Uterus (tissue), 4 donors: ENCODE data around the gene TMEM272. TPM values are rescaled to one million over a fixed set of nuclear protein-coding genes. Genes with fewer than 3 reads are reported as not detected.
A peak's percentile ranks its signal among the peaks of the same experiment; 100 is the strongest.

Experiments
- DNase-seq, 2 donors: peaks; one replicate each; pipeline ENCODE4 v3.0.0-alpha.2; 2019 to 2020
- H3K27ac ChIP-seq, 2 donors: fragments of 200-600 bp; sonication (generic); 1 replicate in 1 of 2; 2 replicates in 1 of 2; pipeline ENCODE4 v1.5.1; 2016 to 2018
- H3K27me3 ChIP-seq, 2 donors: fragments of 200-600 bp; sonication (generic); one replicate each; pipeline ENCODE4 v1.5.1; 2018 to 2019; ENCODE audit warnings: control low read depth in 1 of 2
- H3K36me3 ChIP-seq, 2 donors: fragments of 200-600 bp; sonication (generic); one replicate each; pipeline ENCODE4 v1.5.1; 2019; ENCODE audit warnings: control low read depth in 1 of 2
- H3K4me1 ChIP-seq, 2 donors: fragments of 200-600 bp; sonication (generic); one replicate each; pipeline ENCODE4 v1.5.1; 2018 to 2019; ENCODE audit warnings: control low read depth in 1 of 2
- H3K4me3 ChIP-seq, 2 donors: fragments of 200-600 bp; sonication (generic); 1 replicate in 1 of 2; 2 replicates in 1 of 2; pipeline ENCODE4 v1.5.1; 2018 to 2019; ENCODE audit warnings: mild to moderate bottlenecking in 1 of 2
- H3K9me3 ChIP-seq, 2 donors: fragments of 200-600 bp; sonication (generic); one replicate each; pipeline ENCODE4 v1.5.1; 2019; ENCODE audit warnings: control low read depth in 1 of 2
- CTCF ChIP-seq, 4 experiments: fragments of 200-600 bp in 2 of 4; fragments of 450-650 bp in 2 of 4; sonication (generic) in 2 of 4; IDR thresholded peaks; one replicate each; pipeline ENCODE4 v1.5.1; 2016 to 2019; ENCODE audit warnings: antibody characterized with exemption in 4 of 4, mild to moderate bottlenecking in 2 of 4, moderate library complexity in 1 of 4
- POLR2A ChIP-seq, 2 donors: fragments of 450-650 bp; IDR thresholded peaks; one replicate each; pipeline ENCODE4 v1.6.1; 2016; ENCODE audit warnings: antibody characterized with exemption in 2 of 2, mild to moderate bottlenecking in 1 of 2, moderate library complexity in 1 of 2
- intact Hi-C: fragments of 100-400 bp; cut with DNase I; formaldehyde crosslinking; loops from one replicate; pipeline ENCODE4 v1.15.1; 2023; ENCODE audit warnings: low total_unique reads
- total RNA-seq, 4 donors: library from RNA; depleted of rRNA in 3 of 4; stranded (reverse); fragments of >200 nt in 3 of 4; gene quantifications; one replicate each; pipeline versions ENCODE4 v1.1.0 to v1.2.4, GENCODE V29; 2014 to 2023
- donor health status: DM: yes; HTN: yes; CAD: no.

TMEM272 gene
- total RNA-seq, 4 donors from 2014 or later = 0.14 to 0.52 TPM; not detected in 2

- no peaks in the 10 kb centered on the region for H3K27me3 ChIP-seq
- H3K9me3 ChIP-seq = no peaks in the 10 kb centered on the region
- TF ChIP-seq POLR2A (IDR thresholded peaks at IDR 0.05) (no peak), CTCF (IDR thresholded peaks at IDR 0.05) (no peak)
- H3K4me3 ChIP-seq = no peak overlapping the region
- no peaks in the 10 kb centered on the region for H3K36me3 ChIP-seq
- no peak for DNase-seq
- H3K27ac ChIP-seq = no peak overlapping the region
- H3K4me1 ChIP-seq = no peaks in the 10 kb centered on the region
- intact Hi-C loops = loop anchor here (10.0 kb wide), 1 partner anchor 307 kb away; the partner anchor contains the start of gene NEK5
Measured at GRCh38 chr13:51818276-51818675, 26.7 kb downstream of the TMEM272 start.

- H3K9me3 ChIP-seq = no peaks in the 10 kb centered on the region
- intact Hi-C loops = loop anchor here (10.0 kb wide), 1 partner anchor 307 kb away; the partner anchor contains the start of gene NEK5
- TF ChIP-seq POLR2A (IDR thresholded peaks at IDR 0.05) = no peak
- no peak for TF ChIP-seq CTCF (IDR thresholded peaks at IDR 0.05)
Measured at GRCh38 chr13:51817717-51818116, 27.3 kb downstream of the TMEM272 start.

GRCh38 chr13:51816604-51817249 lies 28.2 kb downstream of the TMEM272 start:
- H3K36me3 ChIP-seq = no peaks in the 10 kb centered on the region
- no peaks in the 10 kb centered on the region for H3K27me3 ChIP-seq
- no peaks in the 10 kb centered on the region for H3K9me3 ChIP-seq
- TF ChIP-seq CTCF (IDR thresholded peaks at IDR 0.05) (no peak), POLR2A (IDR thresholded peaks at IDR 0.05) (no peak)
- intact Hi-C loops = loop anchor here (10.0 kb wide), 1 partner anchor 308 kb away; the partner anchor contains the start of gene NEK5
- DNase-seq = no peak
- no peak overlapping the region for H3K27ac ChIP-seq
- H3K4me1 ChIP-seq = no peaks in the 10 kb centered on the region
- no peak overlapping the region for H3K4me3 ChIP-seq

More at GRCh38 chr13:51817717-51818116, 27.3 kb downstream of the TMEM272 start:
- Histone ChIP-seq H3K36me3 (no peaks in the 10 kb centered on the region), H3K27me3 (no peaks in the 10 kb centered on the region), H3K4me3 (no peak overlapping the region), H3K27ac (no peak overlapping the region), H3K4me1 (no peaks in the 10 kb centered on the region)
- DNase-seq = no peak

GRCh38 chr13:51815848-51816247 lies 29.1 kb downstream of the TMEM272 start:
- no peak for DNase-seq
- Histone ChIP-seq H3K36me3 (no peaks in the 10 kb centered on the region), H3K9me3 (no peaks in the 10 kb centered on the region), H3K4me3 (no peak overlapping the region), H3K27me3 (no peaks in the 10 kb centered on the region), H3K4me1 (no peaks in the 10 kb centered on the region), H3K27ac (no peak overlapping the region)
- intact Hi-C loops = loop anchor here (10.0 kb wide), 1 partner anchor 309 kb away; the partner anchor contains the start of gene NEK5
- TF ChIP-seq CTCF (IDR thresholded peaks at IDR 0.05) = no peak
- TF ChIP-seq POLR2A (IDR thresholded peaks at IDR 0.05) = no peak

GRCh38 chr13:51814825-51815650 lies 29.9 kb downstream of the TMEM272 start:
- Histone ChIP-seq H3K36me3 (no peaks in the 10 kb centered on the region), H3K27ac (no peak overlapping the region), H3K4me3 (no peak overlapping the region), H3K4me1 (no peaks in the 10 kb centered on the region), H3K27me3 (no peaks in the 10 kb centered on the region), H3K9me3 (no peaks in the 10 kb centered on the region)
- DNase-seq = peak; percentile 65
- no peak for TF ChIP-seq POLR2A (IDR thresholded peaks at IDR 0.05)
- peak; percentile 69 to 81 (median 74) for TF ChIP-seq CTCF (IDR thresholded peaks at IDR 0.05)
- intact Hi-C loops = loop anchor here (10.0 kb wide), 1 partner anchor 310 kb away; the partner anchor contains the start of gene NEK5
